COLO829 (cell line): ENCODE results near the gene DCAF7.

ENCODE experiments used
- DNase-seq: peaks from one replicate; pipeline ENCODE4 v3.0.0; 2012; ENCODE audit warnings: low spot score

Gene DCAF7

DNA sequence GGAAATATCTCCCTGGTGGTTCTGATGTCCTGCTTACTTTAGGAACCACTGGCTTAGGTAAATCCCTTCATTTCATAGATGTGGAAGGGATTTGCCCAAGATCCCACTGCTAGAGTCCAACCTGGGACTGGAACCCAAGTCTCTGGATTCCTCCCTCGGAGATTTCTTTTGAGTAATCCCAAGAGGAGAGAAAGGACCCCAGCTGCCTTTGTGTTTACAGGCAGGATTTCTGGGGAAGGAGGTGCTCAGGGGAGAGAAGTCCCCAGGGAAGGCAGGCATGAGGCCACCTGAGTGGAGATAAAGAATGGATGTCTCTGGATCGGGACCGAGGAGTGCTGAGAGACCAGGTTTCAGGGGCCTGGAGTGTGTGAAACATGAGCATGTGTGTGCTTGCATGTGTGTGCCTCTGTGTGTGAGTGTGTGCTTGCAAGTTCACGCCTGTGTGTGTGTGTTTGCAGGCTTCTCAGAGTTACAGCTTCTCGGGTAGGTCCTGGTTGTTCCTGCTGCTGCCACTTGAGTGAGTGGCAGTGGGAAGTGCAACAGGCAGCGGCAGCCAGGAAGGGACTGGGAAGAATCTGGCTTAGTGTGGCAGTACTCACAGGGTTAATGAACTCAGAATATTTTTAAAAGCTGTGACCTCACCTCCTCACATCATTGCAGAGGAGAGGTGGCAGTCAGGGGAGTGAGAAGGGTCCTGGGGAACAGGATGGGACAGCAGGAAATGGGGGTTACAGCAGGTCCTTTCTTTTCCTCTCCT is 24.9 kb upstream of the DCAF7 start:
- no peak for DNase-seq

DNA sequence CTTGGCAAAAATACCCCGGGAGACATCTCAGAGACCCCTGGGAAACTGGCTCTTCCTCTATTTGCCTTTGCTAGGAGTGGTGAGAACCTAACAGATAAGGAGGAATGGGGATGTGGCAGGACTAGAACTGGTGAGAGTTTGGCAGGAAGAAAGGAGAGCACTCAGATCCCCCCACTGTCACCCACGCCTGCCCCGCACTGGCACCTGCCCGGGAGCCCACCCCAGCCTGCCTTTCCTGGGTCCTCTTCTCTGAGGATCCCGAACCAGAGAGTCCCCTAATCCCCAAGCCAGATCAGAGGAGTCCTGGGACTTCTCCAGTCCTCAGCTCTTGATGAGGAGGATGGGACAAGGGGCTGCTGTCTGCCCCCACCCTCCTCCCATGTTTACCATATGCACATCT is 23.4 kb upstream of the DCAF7 start:
- no peak for DNase-seq

DNA sequence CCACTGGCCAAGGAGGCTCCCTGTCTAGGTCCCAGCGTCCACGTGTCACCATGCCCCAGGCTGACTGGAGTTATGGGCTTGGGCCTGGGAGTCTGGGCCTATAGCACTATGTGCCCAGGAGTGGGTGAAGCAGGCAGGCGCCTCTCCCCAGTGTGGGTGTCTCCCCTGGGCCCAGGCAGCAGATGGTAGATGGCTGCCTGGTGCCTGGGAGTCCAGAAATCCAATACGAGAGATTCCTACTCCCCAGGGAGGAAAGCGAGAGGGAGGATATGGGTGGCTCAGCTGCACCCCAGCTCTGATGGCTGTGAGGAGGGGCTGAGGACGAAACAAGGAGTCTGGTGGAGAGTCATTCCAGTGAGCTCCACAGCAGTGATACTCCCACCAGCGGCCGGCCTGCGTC is 22.1 kb upstream of the DCAF7 start:
- no peak for DNase-seq

DNA sequence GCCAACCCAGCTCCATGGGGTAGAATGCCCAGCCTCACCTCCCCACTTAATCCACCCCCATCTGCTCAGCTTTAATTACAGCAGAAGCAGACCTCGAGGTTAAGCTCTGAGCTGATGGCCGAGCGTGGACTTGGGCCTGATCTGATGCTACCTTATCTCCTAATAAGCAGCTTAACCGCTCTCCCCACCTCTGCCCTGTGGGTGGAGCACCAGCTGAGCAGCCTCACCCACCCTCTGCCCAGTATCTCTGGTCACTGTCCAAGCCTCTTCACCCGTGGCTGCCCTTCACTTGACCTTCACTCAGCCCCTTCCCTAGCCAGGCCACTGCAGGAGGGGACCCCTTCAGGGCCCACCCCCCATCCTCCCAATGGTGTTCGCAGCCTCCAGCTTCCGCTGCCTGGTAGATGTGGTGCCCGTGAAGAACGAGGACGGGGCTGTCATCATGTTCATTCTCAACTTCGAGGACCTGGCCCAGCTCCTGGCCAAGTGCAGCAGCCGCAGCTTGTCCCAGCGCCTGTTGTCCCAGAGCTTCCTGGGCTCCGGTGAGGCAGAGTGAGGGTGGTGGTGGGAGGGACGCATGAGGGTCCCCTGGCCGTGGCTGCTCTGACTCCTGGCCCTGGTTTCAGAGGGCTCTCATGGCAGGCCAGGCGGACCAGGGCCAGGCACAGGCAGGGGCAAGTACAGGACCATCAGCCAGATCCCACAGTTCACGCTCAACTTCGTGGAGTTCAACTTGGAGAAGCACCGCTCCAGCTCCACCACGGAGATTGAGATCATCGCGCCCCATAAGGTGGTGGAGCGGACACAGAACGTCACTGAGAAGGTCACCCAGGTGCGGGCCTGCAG is 20.3 kb upstream of the DCAF7 start:
- DNase-seq, result no peak

DNA sequence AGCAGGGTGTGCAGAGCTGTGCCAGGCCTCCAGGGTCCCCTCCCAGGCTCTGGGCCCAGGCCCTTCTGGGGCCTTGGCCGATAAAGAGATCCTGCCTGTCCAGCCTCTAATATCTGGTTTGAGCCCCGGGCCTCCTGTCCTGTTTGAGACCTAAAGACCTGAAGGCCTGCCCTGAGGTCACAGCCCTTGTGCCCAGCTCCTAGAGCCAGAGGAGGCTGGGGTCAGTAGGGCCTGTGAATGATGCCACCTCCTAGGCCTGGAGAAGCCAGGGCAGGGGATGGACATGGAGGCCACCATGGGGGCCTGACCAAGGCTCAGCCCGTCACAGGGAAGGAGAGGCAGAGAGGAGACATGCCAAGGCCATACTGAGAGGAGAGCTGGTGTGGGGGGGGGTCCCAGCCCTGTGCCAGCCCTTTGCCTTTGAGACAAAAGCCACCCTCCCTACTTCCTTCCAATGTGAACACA is 19.7 kb upstream of the DCAF7 start:
- DNase-seq, result no peak

DNA sequence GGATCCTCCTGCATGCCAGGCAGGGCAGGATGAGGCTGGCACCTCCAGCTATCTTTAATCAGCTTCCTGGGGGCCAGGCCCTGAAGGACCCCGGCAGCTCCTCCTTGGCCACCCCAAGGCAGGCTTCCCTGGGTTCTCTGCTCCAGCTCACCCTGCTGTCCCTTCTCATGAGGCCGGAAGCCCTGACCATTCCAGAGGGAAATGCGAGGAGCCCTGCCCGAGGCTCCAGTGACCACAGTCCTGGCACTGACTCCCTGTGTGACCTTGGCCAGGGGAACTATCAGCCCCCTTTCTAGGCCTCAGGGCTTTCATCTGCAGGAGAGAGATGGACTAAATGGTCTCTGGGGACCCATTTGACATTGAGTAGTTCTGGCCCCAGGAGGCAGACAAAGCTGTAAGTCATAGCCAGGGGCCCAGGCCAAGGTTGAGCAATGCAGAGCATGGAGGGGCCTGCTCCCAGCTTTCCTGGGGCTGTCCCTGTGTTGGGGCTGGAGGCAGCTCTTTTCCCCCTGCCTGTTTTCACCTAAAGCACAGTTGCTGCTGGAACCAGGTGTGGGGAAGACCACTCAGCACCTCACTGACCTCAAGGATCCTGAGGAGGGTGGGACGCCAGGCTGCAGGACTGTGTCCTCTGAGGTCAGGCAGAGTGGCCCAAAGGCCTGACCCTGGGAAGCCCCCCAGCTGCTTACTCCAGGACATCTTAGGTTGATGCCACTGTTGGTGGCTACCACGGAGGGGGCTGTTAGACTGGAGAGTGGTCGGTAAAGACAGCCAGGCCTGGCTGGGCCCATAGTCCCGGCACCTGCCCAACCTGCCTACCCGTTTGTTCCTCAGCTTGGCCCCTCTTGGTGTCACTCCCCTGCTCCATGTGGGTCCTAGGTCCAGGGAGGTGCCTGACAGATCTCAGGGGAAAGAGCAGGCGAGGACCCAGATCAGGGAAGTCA is 19.0 kb upstream of the DCAF7 start:
- no peak for DNase-seq

DNA sequence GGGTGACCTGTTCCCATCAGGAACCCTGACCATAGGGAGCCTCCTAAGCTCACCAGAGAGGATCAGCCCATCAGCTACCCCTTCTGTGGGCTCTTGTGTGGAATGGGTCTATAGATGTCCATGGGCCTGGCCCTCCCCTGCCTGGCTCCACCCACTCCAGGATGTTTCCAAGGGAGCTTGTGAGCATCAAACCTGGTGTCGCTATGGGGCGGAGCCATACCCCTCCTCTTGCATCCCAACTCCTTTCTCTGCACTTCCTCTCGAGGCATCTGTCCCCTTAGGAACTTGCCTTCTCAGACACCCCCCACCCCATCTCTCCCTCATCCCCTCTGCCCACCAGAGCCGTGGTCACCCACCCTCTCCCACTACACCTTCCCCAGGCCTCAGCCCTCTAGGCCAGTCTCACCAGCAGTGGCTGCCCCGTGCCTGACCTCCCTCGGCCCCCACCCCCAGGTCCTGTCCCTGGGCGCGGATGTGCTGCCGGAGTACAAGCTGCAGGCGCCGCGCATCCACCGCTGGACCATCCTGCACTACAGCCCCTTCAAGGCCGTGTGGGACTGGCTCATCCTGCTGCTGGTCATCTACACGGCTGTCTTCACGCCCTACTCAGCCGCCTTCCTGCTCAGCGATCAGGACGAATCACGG is 16.7 kb upstream of the DCAF7 start:
- DNase-seq, result no peak

DNA sequence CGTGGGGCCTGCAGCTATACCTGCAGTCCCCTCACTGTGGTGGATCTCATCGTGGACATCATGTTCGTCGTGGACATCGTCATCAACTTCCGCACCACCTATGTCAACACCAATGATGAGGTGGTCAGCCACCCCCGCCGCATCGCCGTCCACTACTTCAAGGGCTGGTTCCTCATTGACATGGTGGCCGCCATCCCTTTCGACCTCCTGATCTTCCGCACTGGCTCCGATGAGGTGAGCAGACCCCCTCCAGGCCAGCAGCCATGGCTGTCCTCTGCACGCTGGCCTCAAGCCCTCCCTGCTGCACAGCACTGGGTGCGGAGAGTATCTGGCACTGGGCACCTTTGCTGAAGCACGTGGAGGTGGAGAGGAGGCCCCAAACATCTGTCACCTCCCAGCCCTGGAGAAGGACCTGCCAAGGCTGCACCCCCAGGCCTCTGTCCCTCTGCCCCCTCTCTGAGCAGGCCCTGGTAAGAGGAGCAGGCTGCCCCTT is 16.2 kb upstream of the DCAF7 start:
- DNase-seq, result no peak

DNA sequence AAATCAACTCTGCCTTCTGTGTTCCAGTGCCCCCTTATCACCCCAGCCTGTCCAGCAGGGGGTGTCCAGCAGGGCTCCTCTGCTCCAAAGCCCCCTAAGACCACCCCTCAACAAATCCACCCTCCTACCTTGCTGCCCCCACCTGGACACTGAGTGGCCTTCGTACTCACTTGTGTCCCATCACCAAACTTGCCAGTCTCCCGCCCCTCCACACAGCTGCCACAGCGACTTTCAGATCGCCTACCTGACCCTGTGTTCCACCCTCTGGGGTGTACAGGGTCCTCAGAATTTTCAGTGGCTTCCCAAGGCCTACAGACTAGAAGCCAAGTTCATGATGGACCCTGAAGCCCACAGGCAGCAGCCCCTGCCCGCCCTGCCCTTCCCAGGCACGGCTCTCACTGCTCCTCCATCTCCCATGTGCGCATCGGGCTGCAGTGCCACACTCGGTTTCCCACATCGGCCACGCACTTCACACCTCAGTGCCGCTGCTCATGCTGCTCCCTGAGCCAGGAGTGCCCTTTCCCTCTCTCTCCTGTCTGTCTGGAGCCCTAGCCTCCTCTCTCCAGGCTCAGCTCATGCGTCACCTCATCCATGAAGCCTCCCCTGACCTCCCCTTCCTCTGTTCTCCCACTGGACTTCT is 15.3 kb upstream of the DCAF7 start:
- no peak for DNase-seq

DNA sequence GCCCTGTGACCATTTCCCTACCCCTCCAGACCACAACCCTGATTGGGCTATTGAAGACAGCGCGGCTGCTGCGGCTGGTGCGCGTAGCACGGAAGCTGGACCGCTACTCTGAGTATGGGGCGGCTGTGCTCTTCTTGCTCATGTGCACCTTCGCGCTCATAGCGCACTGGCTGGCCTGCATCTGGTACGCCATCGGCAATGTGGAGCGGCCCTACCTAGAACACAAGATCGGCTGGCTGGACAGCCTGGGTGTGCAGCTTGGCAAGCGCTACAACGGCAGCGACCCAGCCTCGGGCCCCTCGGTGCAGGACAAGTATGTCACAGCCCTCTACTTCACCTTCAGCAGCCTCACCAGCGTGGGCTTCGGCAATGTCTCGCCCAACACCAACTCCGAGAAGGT is 14.6 kb upstream of the DCAF7 start:
- no peak for DNase-seq

DNA sequence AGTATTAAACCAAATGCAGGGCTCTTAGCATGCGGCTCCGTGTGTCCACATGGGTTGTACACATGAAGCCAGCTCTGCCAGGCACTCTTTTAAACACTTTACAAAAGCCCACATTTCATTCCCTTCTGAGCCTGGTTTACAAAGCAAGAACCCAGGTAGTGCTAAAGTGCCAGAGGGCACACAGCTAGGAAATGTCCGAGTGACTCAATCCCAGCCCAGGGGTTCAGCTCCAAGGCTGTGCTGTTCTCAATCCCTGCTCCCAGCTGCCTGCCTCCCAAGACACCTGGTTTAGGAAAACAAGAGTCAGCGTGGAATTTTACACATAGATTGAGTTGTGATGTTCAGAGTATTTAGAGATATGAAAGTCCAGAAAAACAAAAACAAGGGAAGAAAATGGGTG is 13.3 kb upstream of the DCAF7 start:
- DNase-seq, result no peak

DNA sequence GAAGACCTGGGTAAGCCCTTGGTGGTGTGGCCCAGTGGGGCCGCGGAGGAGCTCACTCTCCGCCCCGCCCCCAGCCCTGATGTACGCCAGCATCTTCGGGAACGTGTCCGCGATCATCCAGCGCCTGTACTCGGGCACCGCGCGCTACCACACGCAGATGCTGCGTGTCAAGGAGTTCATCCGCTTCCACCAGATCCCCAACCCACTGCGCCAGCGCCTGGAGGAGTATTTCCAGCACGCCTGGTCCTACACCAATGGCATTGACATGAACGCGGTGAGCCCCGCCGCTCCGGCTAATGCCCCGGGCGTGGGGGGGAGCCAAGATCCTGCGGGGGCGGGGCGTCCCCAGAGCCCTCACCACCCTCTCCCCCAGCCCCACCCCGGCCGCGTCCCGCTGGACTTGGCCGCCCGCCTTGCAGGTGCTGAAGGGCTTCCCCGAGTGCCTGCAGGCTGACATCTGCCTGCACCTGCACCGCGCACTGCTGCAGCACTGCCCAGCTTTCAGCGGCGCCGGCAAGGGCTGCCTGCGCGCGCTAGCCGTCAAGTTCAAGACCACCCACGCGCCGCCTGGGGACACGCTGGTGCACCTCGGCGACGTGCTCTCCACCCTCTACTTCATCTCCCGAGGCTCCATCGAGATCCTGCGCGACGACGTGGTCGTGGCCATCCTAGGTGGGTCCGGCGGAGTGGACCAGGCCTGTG is 12.1 kb upstream of the DCAF7 start:
- no peak for DNase-seq

DNA sequence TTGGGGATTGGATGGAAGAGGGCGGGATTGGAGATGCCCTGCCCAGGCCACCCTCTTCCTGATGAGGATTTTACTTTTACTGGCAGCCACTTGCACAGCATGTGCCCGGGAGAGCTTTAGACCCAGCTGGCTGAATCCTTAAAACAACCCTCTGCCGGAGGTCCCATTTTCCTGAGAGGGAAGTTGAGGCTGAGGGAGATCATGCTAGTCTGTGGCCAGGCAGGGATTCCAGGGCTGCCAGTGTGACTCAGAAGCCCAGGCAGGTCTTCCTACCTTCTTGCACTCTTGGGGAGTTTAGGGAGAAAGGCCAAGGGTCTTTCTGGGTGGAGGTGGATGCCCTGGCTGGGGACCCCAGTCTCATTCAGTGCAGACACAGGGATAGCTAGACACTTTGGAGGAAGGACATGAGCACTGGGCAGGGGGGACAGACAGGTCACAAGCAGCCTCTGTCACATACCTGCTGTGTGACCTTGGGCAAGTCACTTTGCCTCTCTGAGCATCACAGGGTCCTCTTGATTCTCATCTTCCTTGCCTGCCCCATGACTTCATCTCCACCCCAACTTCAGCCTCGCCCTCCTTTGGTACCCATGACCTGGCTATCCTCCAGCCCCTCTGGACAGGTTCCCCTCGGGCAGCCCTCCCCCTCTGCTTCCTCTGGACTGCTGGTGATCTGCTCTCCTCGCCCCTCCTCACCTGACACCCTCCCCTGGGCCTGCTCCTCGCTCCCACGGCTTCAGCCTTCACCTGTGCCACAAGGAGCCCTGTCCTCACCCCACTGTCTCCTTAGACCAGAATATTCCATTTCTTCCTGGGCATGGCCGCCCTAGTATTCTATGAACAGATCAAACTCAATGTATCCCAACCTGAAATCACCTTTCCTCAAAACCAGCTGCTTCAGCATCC is 11.3 kb upstream of the DCAF7 start:
- DNase-seq, result no peak

DNA sequence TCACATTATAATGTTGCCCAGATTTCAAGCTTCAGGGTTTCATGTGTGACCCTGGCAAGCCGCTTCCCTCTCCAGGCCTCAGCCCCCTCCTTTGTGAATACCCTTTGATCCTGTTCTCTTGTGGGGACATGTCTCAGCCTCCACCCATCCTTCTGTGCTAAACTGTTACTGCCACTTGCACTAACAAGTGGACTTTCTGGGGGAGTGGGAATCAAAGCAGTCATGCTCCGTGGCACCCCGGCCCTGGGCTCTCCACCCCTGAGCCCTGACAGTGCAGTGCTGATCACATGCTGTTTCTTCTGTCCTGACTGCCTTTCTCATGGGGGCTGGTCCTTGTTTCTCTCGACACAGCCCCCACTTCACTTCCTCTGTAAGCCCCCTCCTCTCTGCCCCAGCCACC is 9.7 kb upstream of the DCAF7 start:
- DNase-seq, result no peak

DNA sequence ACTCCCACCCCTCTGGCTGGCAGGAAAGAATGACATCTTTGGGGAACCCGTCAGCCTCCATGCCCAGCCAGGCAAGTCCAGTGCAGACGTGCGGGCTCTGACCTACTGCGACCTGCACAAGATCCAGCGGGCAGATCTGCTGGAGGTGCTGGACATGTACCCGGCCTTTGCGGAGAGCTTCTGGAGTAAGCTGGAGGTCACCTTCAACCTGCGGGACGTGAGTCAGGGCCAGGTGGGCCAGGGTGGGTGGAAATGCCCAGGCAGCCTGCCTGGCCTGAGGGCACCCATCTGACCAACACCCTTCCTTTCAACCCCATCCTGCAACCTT is 8.1 kb upstream of the DCAF7 start:
- DNase-seq, result no peak

DNA sequence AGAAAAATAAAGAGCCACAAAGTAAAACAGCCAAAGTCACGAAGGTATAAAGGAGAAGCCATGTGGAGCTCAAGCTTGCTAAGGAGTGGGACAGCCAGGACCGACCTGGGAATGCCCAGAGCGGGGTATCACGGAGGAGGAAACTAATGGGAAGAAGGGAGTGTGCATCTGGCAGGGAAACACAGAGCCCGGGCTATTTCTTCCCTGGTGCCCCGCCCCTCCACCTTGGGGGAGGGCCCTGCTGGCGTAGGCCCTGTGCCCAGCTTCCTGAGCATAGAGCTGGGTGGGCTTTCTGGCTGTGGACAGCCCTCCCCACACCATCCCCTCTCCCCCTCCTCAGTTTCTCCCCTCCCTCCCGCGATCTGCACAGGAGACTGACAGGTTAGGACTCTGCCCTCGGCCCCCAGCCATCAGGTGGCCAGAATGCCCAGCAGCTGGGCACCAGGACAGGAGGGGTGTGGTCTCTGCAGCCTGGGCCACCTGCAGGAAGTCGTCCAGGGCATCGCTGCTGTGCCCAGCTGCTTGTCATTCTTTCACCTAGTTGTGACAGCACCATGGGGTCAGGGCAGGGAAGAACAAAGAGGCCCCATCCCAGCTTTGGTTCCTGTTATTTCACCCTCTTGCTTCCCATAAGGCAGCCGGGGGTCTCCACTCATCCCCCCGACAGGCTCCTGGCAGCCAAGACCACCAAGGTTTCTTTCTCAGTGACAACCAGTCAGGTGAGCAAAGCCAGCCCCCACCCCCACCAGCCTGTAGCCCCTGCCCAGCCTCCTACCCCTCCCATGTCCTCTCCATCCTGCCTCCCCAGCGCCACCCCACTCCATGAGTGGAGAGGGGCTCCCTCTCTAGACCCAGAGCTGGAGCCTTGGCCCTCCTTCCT is 7.1 kb upstream of the DCAF7 start:
- DNase-seq, result no peak

DNA sequence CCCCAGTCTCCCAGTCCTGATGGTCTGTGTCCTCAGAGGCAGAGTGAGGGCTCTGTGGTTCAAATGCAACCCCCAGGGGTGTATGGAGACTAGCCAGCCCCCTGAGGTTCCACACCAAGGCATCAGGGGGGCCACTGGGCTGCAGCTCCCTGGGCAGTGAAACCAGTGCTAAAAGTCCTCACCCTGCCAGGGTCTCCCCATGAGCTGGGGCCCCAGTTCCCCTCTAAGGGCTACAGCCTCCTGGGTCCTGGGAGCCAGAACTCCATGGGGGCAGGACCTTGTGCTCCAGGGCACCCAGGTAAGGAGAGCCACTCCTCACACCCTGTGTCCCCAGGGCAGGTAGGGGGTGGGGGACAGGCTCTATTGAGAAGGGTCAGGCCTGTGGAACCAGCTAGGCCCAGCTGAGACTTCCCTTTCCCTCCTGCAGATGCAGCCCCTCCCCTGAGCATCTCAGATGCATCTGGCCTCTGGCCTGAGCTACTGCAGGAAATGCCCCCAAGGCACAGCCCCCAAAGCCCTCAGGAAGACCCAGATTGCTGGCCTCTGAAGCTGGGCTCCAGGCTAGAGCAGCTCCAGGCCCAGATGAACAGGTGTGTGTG is 6.4 kb upstream of the DCAF7 start:
- no peak for DNase-seq
